ENCODE measurements around the gene PRKCE.

The PRKCE gene

DNA sequence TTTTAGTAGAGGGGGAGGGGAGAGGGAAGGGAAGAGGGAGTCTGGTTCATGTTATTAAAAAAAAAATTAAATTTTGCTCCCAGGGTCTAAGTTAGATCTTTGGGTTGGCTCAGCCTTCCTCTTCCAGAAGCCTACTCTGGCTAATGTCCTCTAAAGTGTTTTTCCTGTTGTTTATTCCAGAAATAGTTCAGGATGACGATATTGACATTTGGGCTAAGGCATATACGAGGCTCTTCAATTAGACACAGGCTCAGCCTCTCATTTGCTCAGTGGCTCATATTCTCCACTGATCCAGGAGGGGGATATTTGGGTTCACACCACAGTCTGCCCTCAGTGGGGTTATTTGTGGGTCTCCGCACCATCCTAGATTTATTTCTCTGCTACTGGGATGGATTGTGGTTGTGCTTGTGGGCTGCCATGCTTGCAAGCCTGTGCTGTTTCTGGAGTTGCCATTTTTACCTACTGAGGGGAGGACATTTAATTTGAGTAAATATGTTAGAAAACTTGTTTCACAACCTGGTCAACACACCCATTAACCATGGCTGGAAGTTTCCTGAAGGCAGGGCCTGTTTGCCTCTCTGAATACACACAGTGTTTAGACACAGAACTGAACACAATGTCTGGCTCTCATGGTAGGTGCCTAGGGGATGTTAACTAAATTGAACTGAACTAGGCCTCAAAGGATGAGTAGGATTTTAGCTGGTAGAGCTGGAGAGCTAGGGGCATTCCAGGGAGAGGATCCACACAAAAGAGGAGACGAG is 388.2 kb downstream of the PRKCE start:
- no peak for DNase-seq (ENCODE audit: low read depth, low spot score)

DNA sequence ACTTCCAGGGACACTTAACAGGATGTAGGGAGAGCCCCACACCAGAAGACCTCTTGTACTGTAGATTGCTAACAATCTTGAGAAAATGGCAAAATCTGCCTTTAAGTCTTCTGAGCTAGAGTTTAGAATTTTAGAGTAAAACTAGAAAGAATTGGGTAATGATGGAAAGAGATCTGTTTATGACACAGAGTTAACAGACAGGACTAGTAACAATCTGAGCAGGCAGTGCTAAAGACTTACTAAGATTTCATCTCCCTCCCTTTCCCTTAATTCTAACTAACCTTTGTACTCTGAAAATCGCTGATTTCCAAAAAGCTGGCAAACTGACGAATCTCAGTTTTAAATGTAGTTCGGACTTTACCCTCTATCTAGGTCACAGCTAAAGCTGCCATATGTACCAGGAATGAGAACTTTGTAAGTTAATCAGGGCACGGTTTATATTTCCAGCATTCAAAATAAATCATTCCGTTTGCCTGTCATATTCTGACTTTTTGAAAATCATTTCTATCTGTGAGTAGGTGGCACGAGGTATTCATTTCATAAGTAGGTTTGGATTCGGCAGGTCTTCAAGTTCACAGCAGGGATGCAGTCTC is 389.2 kb downstream of the PRKCE start:
- DNase-seq (ENCODE audit: low read depth, low spot score), result no peak

DNA sequence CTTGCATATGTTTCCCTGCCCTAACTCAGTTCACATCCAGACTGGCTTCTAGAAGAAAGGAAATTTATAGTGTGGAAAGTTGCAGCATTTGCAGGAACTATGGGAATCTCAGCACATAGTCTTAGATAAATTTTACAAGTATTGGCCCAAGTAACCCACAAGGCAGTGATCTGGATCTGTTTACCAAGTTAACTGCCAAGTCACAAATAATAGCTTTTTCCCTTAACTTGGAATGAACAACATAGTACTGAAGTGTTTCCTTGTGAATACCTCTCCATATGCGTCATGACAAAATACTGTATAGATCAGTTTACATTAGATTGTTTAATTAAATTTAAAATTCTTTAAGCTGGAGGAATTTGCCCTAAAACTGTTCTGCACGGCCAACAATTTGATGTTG is 390.0 kb downstream of the PRKCE start:
- no peak for DNase-seq (ENCODE audit: low read depth, low spot score)

DNA sequence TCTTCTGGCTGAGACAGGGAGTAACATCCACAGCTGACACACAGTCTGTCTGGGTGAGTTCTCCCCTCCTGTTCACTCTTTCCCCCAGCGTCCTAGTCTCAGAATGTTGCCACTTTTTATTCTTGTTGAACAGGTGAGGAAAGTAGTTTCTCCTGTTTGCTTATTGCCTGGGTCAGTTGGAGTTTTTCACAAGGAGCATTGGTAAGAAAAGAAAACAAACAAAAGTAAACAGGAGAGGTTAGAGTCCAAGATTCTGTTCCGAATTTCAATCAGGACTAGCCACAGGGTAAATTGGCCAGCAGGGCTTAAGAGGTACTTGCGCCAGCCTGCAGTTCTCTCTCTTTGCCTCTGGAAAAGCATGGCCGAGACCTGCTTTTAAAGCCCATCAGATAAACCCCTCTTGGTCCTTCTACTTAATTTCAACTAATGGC is 390.7 kb downstream of the PRKCE start:
- no peak for DNase-seq (ENCODE audit: low read depth, low spot score)

DNA sequence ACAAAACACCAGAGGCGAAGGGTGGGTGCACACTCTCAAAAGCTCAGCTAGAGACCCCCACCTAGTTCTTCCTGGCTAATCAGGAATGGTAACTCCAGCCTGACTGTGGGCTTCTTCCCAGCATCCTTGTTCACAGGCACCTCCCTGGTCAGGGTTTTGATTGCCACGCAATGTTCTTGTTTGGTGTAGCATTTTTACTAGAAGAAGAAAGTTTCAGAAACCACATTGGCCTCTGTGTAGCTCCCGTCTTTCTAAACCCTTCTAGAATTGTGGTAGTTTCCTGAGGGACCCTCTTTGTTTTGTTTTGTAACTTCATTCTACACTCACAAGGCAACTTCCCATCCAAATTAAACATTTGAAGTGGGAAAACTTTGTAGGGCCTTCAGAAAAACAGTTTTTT is 391.2 kb downstream of the PRKCE start:
- no peak for DNase-seq (ENCODE audit: low read depth, low spot score)

DNA sequence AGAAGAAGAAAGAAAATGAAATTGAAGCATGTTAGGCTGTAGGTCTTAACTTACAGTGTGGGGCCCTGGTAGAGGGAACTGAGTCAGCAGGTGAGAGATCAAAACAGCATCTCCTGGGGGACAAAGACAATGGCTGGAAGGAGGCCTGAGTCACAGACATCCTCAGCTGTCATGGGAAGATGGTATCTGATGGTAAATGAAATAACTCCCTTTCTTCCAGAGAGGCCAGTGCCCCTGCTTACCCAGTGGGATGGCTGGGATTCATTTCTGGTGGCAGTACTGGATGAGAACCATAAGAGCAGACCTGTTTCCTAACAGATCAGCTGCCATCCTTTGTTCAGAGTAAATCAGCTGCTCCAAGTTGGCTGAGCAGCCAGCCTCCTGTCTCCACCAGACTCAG is 394.4 kb downstream of the PRKCE start:
- no peak for DNase-seq (ENCODE audit: low read depth, low spot score)

DNA sequence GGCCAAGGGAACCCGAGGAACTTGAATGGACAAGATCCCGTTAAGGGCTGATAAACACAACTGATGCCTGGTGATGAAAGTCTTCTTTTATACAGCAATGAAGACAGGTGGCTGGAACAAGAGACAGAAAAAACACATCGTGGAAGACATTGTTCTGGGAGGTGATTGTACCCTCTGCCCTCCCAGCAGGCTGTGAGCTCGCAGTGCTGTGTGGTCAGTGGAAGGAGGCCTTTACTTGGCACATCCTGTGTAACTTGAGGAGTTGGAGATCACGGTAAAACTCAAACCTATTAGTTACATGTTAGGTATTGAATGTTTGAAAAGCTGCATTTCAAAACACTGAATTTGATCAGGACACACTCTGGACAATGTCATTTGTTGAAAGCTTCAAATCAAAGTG is 395.8 kb downstream of the PRKCE start:
- no peak for DNase-seq (ENCODE audit: low read depth, low spot score)

DNA sequence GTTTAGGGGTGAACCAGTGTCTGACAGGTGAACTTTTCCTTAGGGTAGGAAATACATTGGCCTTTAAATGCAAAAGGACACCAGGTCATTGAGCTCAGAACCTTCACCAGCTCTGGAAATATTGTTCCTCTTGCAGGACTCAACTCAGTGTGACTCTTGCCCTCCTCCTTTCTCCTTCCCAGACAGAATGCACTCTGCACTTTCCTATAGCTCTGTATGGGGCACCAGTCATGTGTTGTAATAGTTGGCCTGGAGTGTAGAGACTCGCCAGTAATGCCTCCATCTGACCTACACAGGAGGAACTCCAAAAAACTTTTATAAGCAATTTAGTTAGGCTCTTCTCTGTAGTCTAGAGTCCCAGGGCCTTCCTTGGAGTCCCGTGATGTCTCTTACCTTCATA is 397.2 kb downstream of the PRKCE start:
- DNase-seq (ENCODE audit: low read depth, low spot score), result no peak

DNA sequence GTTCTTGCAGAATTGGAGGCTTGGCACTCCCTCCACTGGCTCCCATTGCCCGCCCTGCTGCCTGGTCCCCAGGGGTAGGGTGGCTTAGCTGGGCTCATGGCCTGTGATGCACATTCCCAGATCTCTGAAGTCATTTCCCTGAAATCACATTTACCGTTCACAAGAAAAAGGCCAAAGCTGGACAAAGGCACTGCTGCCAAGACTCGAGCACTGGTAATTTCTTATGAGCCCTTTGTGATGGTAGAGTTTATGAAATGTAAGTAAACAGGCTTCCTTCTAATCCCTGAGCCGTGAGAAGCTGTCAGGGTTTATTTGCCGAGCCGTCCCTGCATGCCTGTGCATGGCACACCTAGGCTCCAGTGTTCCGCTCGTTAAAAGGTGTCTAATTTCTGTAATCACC is 398.6 kb downstream of the PRKCE start:
- DNase-seq (ENCODE audit: low read depth, low spot score), result no peak

DNA sequence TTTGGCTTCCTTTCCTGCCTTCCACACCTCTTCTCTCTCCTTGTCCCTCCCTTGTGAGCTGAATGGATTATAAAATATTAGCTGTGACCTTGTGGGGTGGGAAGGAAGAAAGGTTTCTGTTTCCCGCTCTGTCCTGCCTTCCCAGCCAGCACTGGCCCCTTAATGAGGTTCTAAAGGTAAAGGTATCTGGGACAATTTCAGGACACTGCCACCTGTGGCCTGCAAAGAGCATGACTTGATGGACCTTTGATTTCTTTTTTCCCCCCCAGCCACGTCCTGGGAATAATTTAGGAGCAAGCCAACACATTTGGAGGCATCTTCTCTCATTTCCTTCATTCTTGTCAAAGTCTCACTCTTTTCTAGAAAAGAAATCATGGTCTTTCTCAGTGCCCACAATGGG is 399.0 kb downstream of the PRKCE start:
- DNase-seq (ENCODE audit: low read depth, low spot score), result no peak

DNA sequence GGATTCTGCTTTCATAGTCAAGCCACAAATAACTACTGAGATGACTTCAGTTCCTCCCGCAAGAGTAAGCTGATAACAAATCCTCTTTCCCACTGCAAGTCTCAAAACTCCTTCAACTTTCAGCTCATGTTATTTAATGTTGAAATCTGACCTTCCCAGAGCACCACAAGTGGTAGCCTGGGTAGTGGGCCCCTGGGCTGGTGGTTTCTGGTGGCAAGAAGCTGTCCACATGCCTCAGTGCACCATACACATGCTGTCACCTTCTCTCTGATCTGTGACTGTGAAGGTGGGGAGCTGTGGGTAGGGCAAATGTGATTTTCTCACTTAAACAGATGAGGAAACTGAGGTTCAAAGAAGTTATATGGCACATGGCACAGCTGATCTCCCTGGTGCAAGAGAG is 399.6 kb downstream of the PRKCE start:
- no peak for DNase-seq (ENCODE audit: low read depth, low spot score)

DNA sequence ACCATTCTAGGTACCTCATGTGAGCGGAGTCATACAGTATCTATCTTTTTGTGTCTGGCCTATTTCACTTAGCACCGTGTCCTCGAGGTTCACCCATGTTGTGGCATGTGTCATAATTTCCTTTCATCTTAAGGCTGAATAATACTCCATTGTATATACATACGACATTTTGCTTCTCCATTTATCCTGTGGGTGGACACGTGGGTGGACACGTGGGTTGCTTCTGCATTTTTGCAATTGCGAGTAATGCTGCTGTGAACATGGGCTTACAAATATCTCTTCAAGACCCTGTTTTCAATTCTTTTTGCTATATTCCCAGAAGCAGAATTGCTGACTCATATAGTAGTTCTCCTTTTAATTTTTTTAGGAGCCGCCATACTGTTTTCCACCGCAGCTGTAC is 402.1 kb downstream of the PRKCE start:
- DNase-seq (ENCODE audit: low read depth, low spot score), result no peak

DNA sequence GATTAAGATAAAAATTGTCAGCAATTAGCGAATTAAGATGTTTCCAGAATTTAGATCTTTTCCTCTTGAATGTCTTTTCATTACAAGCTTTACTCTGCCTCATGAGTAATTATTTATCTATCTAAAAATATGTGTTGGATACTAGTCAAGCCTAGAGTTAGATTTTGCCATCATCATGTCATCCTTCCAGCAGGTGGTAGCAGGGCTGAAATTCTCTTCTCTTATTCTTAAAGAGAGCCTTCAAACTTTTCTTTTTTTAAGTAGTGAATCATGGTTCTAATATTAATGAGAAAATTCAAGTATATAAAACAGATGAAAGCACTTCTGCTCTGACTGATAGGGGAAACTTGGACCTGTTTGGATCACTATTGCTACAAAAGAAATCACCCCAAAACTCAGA is 405.1 kb downstream of the PRKCE start:
- DNase-seq (ENCODE audit: low read depth, low spot score), result no peak

DNA sequence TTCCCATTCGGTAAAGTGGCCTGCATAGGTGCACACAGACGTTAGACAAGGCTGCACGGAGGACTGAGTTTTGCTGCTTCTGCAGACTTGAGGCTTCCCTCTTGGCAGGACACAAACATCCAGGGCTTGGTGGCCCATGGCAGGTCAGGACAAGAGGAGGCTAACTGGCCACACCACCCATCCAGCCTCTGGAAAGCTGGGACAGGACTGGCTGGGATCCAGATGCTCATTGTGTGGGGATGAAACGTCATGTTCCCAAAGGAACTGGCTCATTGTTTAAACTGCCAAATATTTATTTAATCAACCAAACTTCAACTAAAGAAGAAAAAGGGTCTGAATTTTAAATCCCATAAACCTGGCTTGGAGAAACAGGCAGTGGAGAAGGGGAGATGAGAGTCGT is 406.7 kb downstream of the PRKCE start:
- no peak for DNase-seq (ENCODE audit: low read depth, low spot score)

DNA sequence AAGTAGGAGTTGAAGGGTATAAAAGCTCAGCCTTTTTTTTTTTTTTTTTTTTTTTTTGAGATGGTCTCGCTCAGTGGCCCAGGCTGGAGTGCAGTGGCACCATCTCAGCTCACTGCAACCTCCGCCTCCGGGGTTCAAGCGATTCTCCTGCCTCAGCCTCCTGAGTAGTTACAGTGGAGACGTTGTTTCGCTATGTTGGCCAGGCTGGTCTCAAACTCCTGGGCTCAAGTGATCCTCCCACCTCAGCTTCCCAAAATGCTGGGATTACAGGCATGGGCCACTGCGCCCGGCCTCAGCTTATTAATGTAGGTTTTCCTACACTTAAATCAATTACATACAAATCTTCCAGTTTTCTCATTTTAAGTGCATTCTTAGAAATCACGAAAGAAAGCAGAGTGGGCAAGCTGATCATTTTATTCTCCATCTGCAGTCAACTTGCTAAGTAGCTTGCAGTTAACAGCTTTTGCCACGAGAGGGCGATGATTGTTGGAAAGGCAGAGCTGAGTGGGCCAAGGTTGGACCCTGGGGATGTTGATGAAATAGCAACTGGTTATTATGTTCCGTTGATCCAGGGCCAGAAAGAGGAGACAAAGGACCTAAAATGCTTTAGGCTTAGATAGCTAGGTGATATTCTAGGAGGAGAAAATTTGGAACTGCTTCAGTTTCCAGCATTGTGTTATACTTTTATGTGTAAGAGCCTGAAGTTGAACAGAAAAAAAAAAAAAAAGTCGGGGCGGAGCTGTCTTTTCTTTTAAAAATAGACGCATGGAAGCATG is 411.4 kb downstream of the PRKCE start:
- peak; percentile 85 for DNase-seq (ENCODE audit: low read depth, low spot score)

DNA sequence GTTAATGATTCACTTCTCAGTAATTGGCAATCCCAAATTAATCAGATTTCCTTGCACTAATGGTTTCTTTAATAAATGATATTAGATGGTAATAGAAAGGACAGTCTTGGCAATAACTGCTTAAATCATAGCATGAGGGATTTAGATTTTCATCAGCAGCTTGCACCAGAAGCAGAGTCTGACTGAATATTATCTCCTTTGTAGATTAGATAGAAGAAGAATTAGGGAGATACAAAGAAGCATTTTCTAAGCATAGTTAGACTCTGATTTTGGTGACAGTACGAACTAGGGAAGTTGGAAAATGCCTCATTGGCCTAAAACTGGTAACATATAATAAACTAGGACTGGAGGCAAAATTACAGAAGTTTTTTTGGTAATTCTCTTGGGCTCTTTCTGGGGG is 412.9 kb downstream of the PRKCE start:
- no peak for DNase-seq (ENCODE audit: low read depth, low spot score)

DNA sequence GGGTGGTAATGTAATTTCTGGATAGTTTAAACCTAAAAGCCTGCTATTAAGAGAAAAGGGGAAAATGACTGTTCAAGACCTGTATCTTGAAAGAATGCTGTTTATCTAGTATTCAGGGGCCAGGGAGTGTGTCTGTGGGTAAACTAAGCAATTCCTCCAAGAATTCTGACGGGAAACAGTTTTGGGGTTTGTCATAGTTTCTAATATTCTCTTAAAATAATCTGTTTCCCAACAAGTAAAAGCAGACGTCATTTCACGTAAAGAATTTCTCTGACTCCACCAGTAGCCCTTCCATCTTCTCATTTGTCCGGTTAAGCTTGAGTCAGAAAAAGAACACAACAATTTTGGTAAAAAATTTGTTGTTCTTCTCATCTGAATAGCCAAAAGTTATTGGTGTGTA is 413.7 kb downstream of the PRKCE start:
- DNase-seq (ENCODE audit: low read depth, low spot score), result no peak

DNA sequence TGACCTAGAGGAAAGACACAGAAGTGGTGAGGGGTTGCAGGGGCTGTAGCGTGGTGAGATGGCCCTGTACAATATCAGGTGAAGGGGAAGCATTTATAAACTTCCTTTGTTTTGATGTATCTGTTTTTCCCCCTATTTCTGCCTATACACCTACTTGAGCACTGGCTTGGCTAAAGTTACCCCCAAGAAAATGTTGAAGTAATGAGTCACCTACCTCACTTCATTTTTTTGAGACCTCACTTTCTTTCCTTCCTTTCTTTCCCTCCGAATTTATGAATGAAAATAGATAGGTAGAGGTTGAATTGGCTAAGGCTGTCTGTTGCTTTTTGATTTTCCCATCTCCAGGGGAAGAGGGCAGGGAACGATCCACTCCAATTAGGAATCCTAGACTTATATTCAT is 414.6 kb downstream of the PRKCE start:
- DNase-seq (ENCODE audit: low read depth, low spot score), result no peak

DNA sequence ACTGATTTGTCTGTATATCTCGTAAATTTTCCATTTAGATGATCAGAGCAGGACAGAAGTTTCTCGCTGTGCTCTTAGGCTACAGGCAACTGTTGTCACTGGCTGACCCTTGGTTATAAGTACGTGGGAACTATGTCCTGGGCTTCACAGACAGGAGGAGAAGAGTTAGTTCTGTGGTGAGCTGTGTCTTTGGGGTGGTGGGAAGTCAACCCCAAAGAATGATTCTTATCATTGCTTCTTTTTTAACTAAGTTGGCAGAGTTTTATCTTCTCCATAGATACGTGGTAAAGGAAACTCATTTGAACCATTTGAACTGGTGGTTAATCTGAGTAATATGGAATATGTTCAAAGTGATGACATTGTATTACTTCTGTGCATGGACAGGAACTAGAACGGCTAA is 415.1 kb downstream of the PRKCE start:
- no peak for DNase-seq (ENCODE audit: low read depth, low spot score)

DNA sequence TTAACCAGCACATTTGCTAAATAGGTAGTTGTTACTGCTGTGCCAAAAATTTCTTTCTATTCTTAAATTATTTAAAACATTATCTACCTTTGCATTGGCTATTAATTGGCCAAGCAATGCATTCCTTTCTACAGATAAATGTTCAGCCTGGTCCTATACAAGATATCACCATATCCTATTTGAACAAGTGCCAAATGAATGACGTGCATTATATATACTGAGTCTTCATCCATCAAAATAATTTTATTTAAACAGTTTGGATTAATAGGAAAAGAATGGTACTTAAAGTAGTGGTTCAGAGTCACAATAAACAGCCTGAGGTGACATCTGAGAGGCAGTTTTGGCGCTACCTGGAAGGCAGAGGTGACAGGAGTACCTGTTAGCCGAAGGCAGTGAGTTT is 415.6 kb downstream of the PRKCE start:
- no peak for DNase-seq (ENCODE audit: low read depth, low spot score)

DNA sequence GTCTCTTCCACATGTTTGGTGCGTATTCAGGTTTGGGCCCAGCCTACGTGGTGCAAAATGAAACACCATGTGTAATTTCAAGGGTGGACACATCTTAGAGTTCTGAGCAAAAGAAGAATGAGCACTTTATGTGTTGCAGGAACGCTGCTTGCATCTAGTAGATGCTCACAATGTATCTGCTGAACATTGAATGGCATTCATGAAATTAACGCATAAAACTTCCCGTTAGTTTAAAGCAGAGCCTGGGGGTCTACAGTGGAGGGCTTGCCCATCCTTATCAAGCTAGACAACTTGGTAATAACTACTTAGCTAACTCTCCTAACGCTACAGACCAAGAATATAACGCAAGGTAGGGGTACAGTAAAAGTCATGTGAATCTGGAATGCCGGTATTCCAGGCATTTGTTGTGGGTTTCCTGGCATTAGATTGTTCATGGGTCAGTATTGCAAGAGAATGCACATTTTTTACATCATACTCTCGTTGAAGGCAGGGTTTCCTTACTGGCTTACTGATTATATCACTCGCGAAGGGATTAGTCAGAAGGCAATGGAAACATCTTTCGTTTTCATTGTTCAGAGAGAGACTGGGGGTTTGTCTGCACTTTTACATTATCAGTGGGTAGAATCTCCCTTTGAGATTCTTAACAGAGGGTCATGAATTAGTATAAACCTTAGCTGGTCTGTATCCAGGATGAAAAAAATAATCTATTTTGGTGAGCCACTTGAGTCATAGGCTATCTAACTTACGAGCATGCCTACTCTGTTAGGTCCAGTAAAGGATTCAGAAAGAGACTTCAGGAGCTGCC is 416.2 kb downstream of the PRKCE start:
- no peak for DNase-seq (ENCODE audit: low read depth, low spot score)

DNA sequence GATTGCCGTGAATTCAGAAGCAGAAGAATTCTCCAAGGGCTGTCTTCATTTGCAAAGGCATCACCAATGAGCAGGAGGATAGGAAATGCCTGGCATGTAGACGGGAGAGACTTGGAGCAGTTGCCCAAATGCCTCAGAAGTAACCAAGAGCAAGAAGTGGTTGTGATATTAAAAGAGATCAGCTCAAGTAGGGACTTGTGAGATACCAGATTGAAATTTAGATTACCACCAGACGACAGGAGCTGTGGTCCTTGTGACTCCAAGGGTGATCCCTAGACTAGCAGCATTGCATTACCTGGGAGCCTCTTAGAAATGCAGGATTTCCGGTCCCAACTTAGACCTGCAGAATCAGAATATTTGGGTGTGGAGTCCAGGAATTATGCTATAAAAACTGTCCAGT is 417.2 kb downstream of the PRKCE start:
- no peak for DNase-seq (ENCODE audit: low read depth, low spot score)

Data from smooth muscle cell of the brain vasculature (primary cell).